H9 (cell line): Measurements from ENCODE around the gene NKD1. TPM values are rescaled to one million over a fixed set of nuclear protein-coding genes. Genes with fewer than 3 reads are reported as not detected.

Source experiments
- DNase-seq: peaks from one replicate; pipeline ENCODE4 v3.0.0-alpha.2; 2017
- H2AFZ ChIP-seq: one replicate; pipeline ENCODE4 v1.6.1; 2013; ENCODE audit warnings: mild to moderate bottlenecking, low read length, control low read depth, moderate library complexity
- H2AK5ac ChIP-seq: 2 replicates; pipeline ENCODE4 v1.6.1; 2013; ENCODE audit warnings: low read length, control low read depth, mixed read lengths; ENCODE audit not compliant: insufficient read length
- H2BK120ac ChIP-seq: one replicate; pipeline ENCODE4 v1.6.1; 2013; ENCODE audit warnings: low read depth, mild to moderate bottlenecking, low read length, control low read depth, inconsistent platforms; ENCODE audit not compliant: poor library complexity, severe bottlenecking
- H2BK12ac ChIP-seq: 2 replicates; pipeline ENCODE4 v1.6.1; 2013; ENCODE audit warnings: low read length, control low read depth, mixed read lengths, low read depth; ENCODE audit not compliant: insufficient read length
- H2BK15ac ChIP-seq: 2 replicates; pipeline ENCODE4 v1.6.1; 2013; ENCODE audit warnings: low read depth, low read length, control low read depth
- H2BK20ac ChIP-seq: one replicate; pipeline ENCODE4 v1.6.1; 2013; ENCODE audit warnings: low read depth, mild to moderate bottlenecking, low read length, control low read depth, inconsistent platforms; ENCODE audit not compliant: poor library complexity, severe bottlenecking
- H2BK5ac ChIP-seq: 2 replicates; pipeline ENCODE4 v1.6.1; 2013; ENCODE audit warnings: low read length, control low read depth, mixed read lengths; ENCODE audit not compliant: insufficient read length
- H3K14ac ChIP-seq: 2 replicates; pipeline ENCODE4 v1.6.1; 2013; ENCODE audit warnings: low read length, control low read depth; ENCODE audit not compliant: insufficient read depth
- H3K18ac ChIP-seq: 2 replicates; pipeline ENCODE4 v1.6.1; 2013; ENCODE audit warnings: low read depth, mild to moderate bottlenecking, mixed read lengths, low read length, control low read depth; ENCODE audit not compliant: insufficient read length
- H3K23ac ChIP-seq: 2 replicates; pipeline ENCODE4 v1.6.1; 2013; ENCODE audit warnings: low read length, control low read depth, mixed read lengths, low read depth; ENCODE audit not compliant: insufficient read length
- H3K23me2 ChIP-seq: 2 replicates; pipeline ENCODE4 v1.6.1; 2013; ENCODE audit warnings: low read depth, mild to moderate bottlenecking, mixed read lengths, low read length, control low read depth; ENCODE audit not compliant: insufficient read length, poor library complexity, severe bottlenecking
- H3K27ac ChIP-seq: 2 replicates; pipeline ENCODE4 v1.5.1; 2013; ENCODE audit warnings: low read length, control low read depth, mixed read lengths, low read depth; ENCODE audit not compliant: insufficient read length
- H3K27me3 ChIP-seq: 2 replicates; pipeline ENCODE4 v1.6.1; 2013; ENCODE audit warnings: low read length, control low read depth, inconsistent platforms; ENCODE audit not compliant: insufficient read depth
- H3K4ac ChIP-seq: 2 replicates; pipeline ENCODE4 v1.6.1; 2013; ENCODE audit warnings: low read depth, mild to moderate bottlenecking, control low read depth, inconsistent platforms, low read length, moderate library complexity
- H3K4me1 ChIP-seq: 2 replicates; pipeline ENCODE4 v1.6.1; 2013; ENCODE audit warnings: low read length, control low read depth, inconsistent platforms; ENCODE audit not compliant: insufficient read depth
- H3K4me2 ChIP-seq: 2 replicates; pipeline ENCODE4 v1.6.1; 2013; ENCODE audit warnings: low read length, control low read depth, mixed read lengths; ENCODE audit not compliant: insufficient read length, insufficient read depth
- H3K56ac ChIP-seq: 2 replicates; pipeline ENCODE4 v1.6.1; 2013; ENCODE audit warnings: low read depth, mild to moderate bottlenecking, mixed read lengths, low read length, control low read depth; ENCODE audit not compliant: insufficient read length
- H3K79me1 ChIP-seq: 2 replicates; pipeline ENCODE4 v1.6.1; 2013; ENCODE audit warnings: low read depth, mild to moderate bottlenecking, moderate library complexity, low read length, control low read depth, inconsistent platforms; ENCODE audit not compliant: insufficient read depth, poor library complexity, severe bottlenecking
- H3K79me2 ChIP-seq: 2 replicates; pipeline ENCODE4 v1.6.1; 2013; ENCODE audit warnings: low read length, control low read depth, inconsistent platforms; ENCODE audit not compliant: insufficient read depth
- H3K9ac ChIP-seq: 2 replicates; pipeline ENCODE4 v1.6.1; 2013; ENCODE audit warnings: low read length, control low read depth, mixed read lengths; ENCODE audit not compliant: insufficient read length; ENCODE audit errors: extremely low read depth
- H3K9me3 ChIP-seq: one replicate; pipeline ENCODE4 v1.6.1; 2013; ENCODE audit warnings: low read depth, low read length, inconsistent platforms; ENCODE audit not compliant: control insufficient read depth
- H3T11ph ChIP-seq: one replicate; pipeline ENCODE4 v1.6.1; 2013; ENCODE audit warnings: mild to moderate bottlenecking, low read length, control low read depth, inconsistent platforms
- H4K20me1 ChIP-seq: one replicate; pipeline ENCODE4 v1.6.1; 2013; ENCODE audit not compliant: control insufficient read depth, insufficient read length, insufficient read depth
- H4K5ac ChIP-seq: 2 replicates; pipeline ENCODE4 v1.6.1; 2013; ENCODE audit warnings: low read depth, mild to moderate bottlenecking, mixed read lengths, low read length, control low read depth; ENCODE audit not compliant: insufficient read length
- H4K8ac ChIP-seq: replicated peaks from 2 replicates; pipeline ENCODE4 v1.6.1; 2013; ENCODE audit warnings: low read length, control low read depth, mixed read lengths, low read depth; ENCODE audit not compliant: insufficient read length
- H4K91ac ChIP-seq: 2 replicates; pipeline ENCODE4 v1.6.1; 2013; ENCODE audit warnings: low read depth, mild to moderate bottlenecking, moderate library complexity, mixed read lengths, low read length, control low read depth; ENCODE audit not compliant: insufficient read length
- H3K27ac Mint-ChIP-seq, 3 experiments: 2 replicates in 2 of 3; 3 replicates in 1 of 3; pipeline ENCODE4 v1.8.0; 2020 to 2021; ENCODE audit warnings: mixed read lengths in 3 of 3, mild to moderate bottlenecking in 1 of 3, moderate library complexity in 1 of 3
- H3K27me3 Mint-ChIP-seq: 2 replicates; pipeline ENCODE4 v1.8.0; 2021; ENCODE audit warnings: low read depth, mild to moderate bottlenecking, moderate library complexity, mixed read lengths
- H3K36me3 Mint-ChIP-seq, 3 experiments: 2 replicates in 2 of 3; 3 replicates in 1 of 3; pipeline ENCODE4 v1.8.0; 2020 to 2021; ENCODE audit warnings: low read depth in 3 of 3, mixed read lengths in 3 of 3; ENCODE audit not compliant: insufficient read depth in 1 of 3
- H3K4me1 Mint-ChIP-seq, 2 experiments: 2 replicates each; pipeline ENCODE4 v1.8.0; 2020; ENCODE audit warnings: mixed read lengths in 2 of 2
- H3K4me3 Mint-ChIP-seq, 2 experiments: 2 replicates in 1 of 2; 3 replicates in 1 of 2; pipeline ENCODE4 v1.8.0; 2020 to 2021; ENCODE audit warnings: mild to moderate bottlenecking in 2 of 2, mixed read lengths in 2 of 2, moderate library complexity in 1 of 2
- H3K9me3 Mint-ChIP-seq, 2 experiments: 2 replicates in 1 of 2; 3 replicates in 1 of 2; pipeline ENCODE4 v1.8.0; 2020; ENCODE audit warnings: mild to moderate bottlenecking in 2 of 2, mixed read lengths in 2 of 2, moderate library complexity in 1 of 2
- WGBS: extraction: QIAGEN DNeasy Blood & Tissue Kit; methylation state at CpG from one replicate; pipeline ENCODE4 v1.1.7; 2013; ENCODE audit warnings: missing lambda C conversion rate, low lambda C conversion rate, mixed read lengths; ENCODE audit not compliant: insufficient read length; ENCODE audit errors: extremely low coverage; 5-methylcytosine and 5-hydroxymethylcytosine counted together
- total RNA-seq: library from RNA; stranded (reverse); gene quantifications from 2 replicates; pipeline ENCODE4 v1.2.1, GENCODE V29; 2021
- TF ChIP-seq, protein P1 (sequence below): fragments of 200-600 bp; sonication (generic); conservative IDR thresholded peaks from 3 replicates; pipeline ENCODE4 v1.8.0; 2021; ENCODE audit warnings: antibody characterized with exemption, mild to moderate bottlenecking

The NKD1 gene
- total RNA-seq, 1 experiment from 2014 or later: 1.9 TPM

DNA sequence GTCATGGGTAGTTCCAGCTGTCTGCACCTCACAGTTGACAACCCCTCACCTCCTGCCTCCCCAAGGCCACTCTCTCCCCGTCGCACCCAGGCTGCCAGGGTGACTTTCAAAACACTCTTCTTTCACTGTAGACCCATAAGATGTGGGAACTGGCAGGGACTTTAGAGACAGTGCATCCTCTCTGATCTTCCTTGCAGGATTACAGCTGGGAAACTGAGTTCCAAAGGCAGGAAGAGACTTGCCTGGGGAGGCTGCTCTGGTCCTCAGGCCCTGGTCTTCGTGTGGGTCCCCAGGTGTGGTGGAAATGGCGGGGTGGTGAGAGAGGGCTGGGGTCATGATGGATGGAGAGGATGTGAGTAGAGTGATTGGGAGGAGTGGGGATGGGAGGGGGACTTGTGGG, 21.9 kb upstream of the NKD1 start:
- Histone ChIP-seq H3K4me1 (no peaks in the 10 kb centered on the region), H2BK20ac (no peak overlapping the region), H3K4ac (no peak overlapping the region), H2BK120ac (no peak overlapping the region), H2AK5ac (no peak overlapping the region), H2BK15ac (no peak overlapping the region), H3T11ph (no peak overlapping the region), H3K79me1 (no peaks in the 10 kb centered on the region), H4K91ac (no peak overlapping the region), H4K20me1 (no peaks in the 10 kb centered on the region), H3K79me2 (no peaks in the 10 kb centered on the region), H3K23ac (no peak overlapping the region), H3K27ac (no peak overlapping the region), H3K9me3 (no peaks in the 10 kb centered on the region), H3K18ac (no peak overlapping the region), H3K23me2 (no peaks in the 10 kb centered on the region), H3K56ac (no peak overlapping the region), H3K14ac (no peak overlapping the region), H3K27me3 (no peaks in the 10 kb centered on the region), H2BK12ac (no peak overlapping the region), H4K5ac (no peak overlapping the region), H2BK5ac (no peak overlapping the region), H4K8ac (no peak overlapping the region), H3K9ac (no peak overlapping the region), H3K4me2 (no peak overlapping the region), H2AFZ (no peak overlapping the region)
- TF ChIP-seq, protein P1, sequence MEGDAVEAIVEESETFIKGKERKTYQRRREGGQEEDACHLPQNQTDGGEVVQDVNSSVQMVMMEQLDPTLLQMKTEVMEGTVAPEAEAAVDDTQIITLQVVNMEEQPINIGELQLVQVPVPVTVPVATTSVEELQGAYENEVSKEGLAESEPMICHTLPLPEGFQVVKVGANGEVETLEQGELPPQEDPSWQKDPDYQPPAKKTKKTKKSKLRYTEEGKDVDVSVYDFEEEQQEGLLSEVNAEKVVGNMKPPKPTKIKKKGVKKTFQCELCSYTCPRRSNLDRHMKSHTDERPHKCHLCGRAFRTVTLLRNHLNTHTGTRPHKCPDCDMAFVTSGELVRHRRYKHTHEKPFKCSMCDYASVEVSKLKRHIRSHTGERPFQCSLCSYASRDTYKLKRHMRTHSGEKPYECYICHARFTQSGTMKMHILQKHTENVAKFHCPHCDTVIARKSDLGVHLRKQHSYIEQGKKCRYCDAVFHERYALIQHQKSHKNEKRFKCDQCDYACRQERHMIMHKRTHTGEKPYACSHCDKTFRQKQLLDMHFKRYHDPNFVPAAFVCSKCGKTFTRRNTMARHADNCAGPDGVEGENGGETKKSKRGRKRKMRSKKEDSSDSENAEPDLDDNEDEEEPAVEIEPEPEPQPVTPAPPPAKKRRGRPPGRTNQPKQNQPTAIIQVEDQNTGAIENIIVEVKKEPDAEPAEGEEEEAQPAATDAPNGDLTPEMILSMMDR: no peak
- Mint-ChIP-seq H3K9me3 (peaks cover 18 to 20% of the 10 kb centered on the region in 2 experiments; a peak in 4 of 5 replicates), H3K27me3 (peaks cover 38% of the 10 kb centered on the region), H3K4me1 (peaks cover 5 to 6% of the 10 kb centered on the region in 2 experiments), H3K36me3 (no peaks in the 10 kb centered on the region; a peak in 2 of 7 replicates), H3K27ac (no peak overlapping the region), H3K4me3 (no peak overlapping the region)
- DNase-seq: peak; percentile 12
- no CpG with 5 or more reads among the region's 4 CpGs for WGBS
